ENCODE results near the gene RFTN2. TPM values are rescaled to one million over a fixed set of nuclear protein-coding genes. Genes with fewer than 3 reads are reported as not detected.

The RFTN2 gene
- total and polyA plus RNA-seq, 2 experiments from 2014 or later: 0.42 to 2.1 TPM

GRCh38 chr2:197628043-197628500 is 47.3 kb downstream of the RFTN2 start (continued):
- TF ChIP-seq ZNF462 (CRISPR knock-in tag; IDR thresholded peaks at IDR 0.05) (no peak), JUNB (IDR thresholded peaks at IDR 0.05; ENCODE audit: unreplicated experiment) (no peak), ETS1 (IDR thresholded peaks at IDR 0.05) (no peak)

- no peak for DNase-seq (ENCODE audit: low spot score)
- no peak for ATAC-seq
- H2AFZ ChIP-seq: peak overlapping the region; percentile 83; the same call in 1 of the 2 replicates
- 0 out of 2 replicates have a peak, but pooled peaks cover 2% of the 10 kb centered on the region for H3K9me2 ChIP-seq (ENCODE audit: insufficient read depth)
- Mint-ChIP-seq H3K36me3 (ENCODE audit: low read depth) (peaks cover 5% of the 10 kb centered on the region; the same call in 1 of the 3 replicates), H3K27ac (no peak overlapping the region), H3K4me1 (peaks cover 19% of the 10 kb centered on the region), H3K27me3 (ENCODE audit: insufficient read depth, low read depth, poor library complexity) (peaks cover 12% of the 10 kb centered on the region), H3K4me3 (no peak overlapping the region; the same call in 2 of the 3 replicates), H3K9me3 (peaks cover 3% of the 10 kb centered on the region; the same call in 1 of the 3 replicates)
- no peak overlapping the region for H3K4me2 ChIP-seq
- no peaks in the 10 kb centered on the region for H3K36me3 ChIP-seq (ENCODE audit: insufficient read depth)
- no peak overlapping the region for H3K27ac ChIP-seq (ENCODE audit: low read depth)
- H3K79me2 ChIP-seq (replicated peaks; ENCODE audit: insufficient read depth): no peaks in the 10 kb centered on the region
- H3K4me1 ChIP-seq (ENCODE audit: insufficient read depth): peaks cover 16% of the 10 kb centered on the region
- no peaks in the 10 kb centered on the region for H3K27me3 ChIP-seq (ENCODE audit: insufficient read depth)
- no peaks in the 10 kb centered on the region; the same call in 1 of the 2 replicates for H3F3A ChIP-seq (replicated peaks; ENCODE audit: low read depth)
- H3K4me3 ChIP-seq: no peak overlapping the region
- no peaks in the 10 kb centered on the region for H4K20me1 ChIP-seq (replicated peaks; ENCODE audit: insufficient read depth)
- no peak for TF ChIP-seq JUNB (IDR thresholded peaks at IDR 0.05; ENCODE audit: unreplicated experiment)
- no peak for TF ChIP-seq REST (IDR thresholded peaks at IDR 0.05; ENCODE audit: unreplicated experiment)
- TF ChIP-seq ZNF114 (CRISPR knock-in tag; IDR thresholded peaks at IDR 0.05): no peak
- no peak for TF ChIP-seq POLR2AphosphoS5 (IDR thresholded peaks at IDR 0.05; ENCODE audit: low read depth)
- no peak for TF ChIP-seq CTCF (conservative IDR thresholded peaks at IDR 0.05; ENCODE audit: low read depth in 2 of 2)
- no peak for TF ChIP-seq STAT1 (IDR thresholded peaks at IDR 0.05; ENCODE audit: unreplicated experiment)
- TF ChIP-seq EZH2 (IDR thresholded peaks at IDR 0.05; ENCODE audit: low read depth, unreplicated experiment): no peak
- TF ChIP-seq NANOG (IDR thresholded peaks at IDR 0.05; ENCODE audit: borderline replicate concordance): no peak
- no peak for TF ChIP-seq ETS1 (IDR thresholded peaks at IDR 0.05)
Measured at GRCh38 chr2:197626965-197627625, 48.3 kb downstream of the RFTN2 start.

All from GM23338 (cell line).